T-helper 9 cell (primary cell): Measurements from ENCODE around the gene SELENOS.
A peak's percentile ranks its signal among the peaks of the same experiment; 100 is the strongest.

ENCODE experiments used
- DNase-seq: peaks from one replicate; pipeline ENCODE4 v3.0.0-alpha.2; 2020
- total RNA-seq, 2 donors: gene quantifications; one replicate each; lab custom pipeline; 2026; lab: John Stamatoyannopoulos, UW

Gene SELENOS
- 41.1 to 49.5 reads per million in 2 donors for total RNA-seq

- peak; percentile 91 for DNase-seq
These were observed at the start of gene SELENOS for GRCh38 chr15:101277038-101277822. Gene SELENOS (minus strand): TSS chr15:101277485. CDS start chr15:101277417, 68 bp downstream.

GRCh38 chr15:101326462-101327146 lies 49.3 kb upstream of the SELENOS start:
- DNase-seq, result no peak

- no peak for DNase-seq
These were observed 48.7 kb upstream of the SELENOS start for GRCh38 chr15:101326026-101326315.

GRCh38 chr15:101325263-101326025 lies 48.2 kb upstream of the SELENOS start:
- no peak for DNase-seq

GRCh38 chr15:101324524-101325177 lies 47.4 kb upstream of the SELENOS start:
- no peak for DNase-seq

GRCh38 chr15:101323793-101324523 lies 46.7 kb upstream of the SELENOS start:
- no peak for DNase-seq

GRCh38 chr15:101322854-101323477 lies 45.7 kb upstream of the SELENOS start:
- no peak for DNase-seq

- no peak for DNase-seq
These were observed 44.9 kb upstream of the SELENOS start for GRCh38 chr15:101322016-101322695.

GRCh38 chr15:101320501-101321052 lies 43.3 kb upstream of the SELENOS start:
- DNase-seq, result peak; percentile 25

GRCh38 chr15:101318839-101319238 lies 41.6 kb upstream of the SELENOS start:
- DNase-seq, result no peak

- DNase-seq, result no peak
These were observed 41.0 kb upstream of the SELENOS start for GRCh38 chr15:101318147-101318819.

GRCh38 chr15:101317336-101317872 lies 40.1 kb upstream of the SELENOS start:
- no peak for DNase-seq

GRCh38 chr15:101316529-101316928 lies 39.2 kb upstream of the SELENOS start:
- no peak for DNase-seq

- no peak for DNase-seq
These were observed 38.5 kb upstream of the SELENOS start for GRCh38 chr15:101315736-101316135.

GRCh38 chr15:101314336-101315125 lies 37.2 kb upstream of the SELENOS start:
- DNase-seq, result no peak

- no peak for DNase-seq
These were observed 35.9 kb upstream of the SELENOS start for GRCh38 chr15:101313041-101313761.

- no peak for DNase-seq
These were observed 33.2 kb upstream of the SELENOS start for GRCh38 chr15:101310508-101310907.

- no peak for DNase-seq
These were observed 32.8 kb upstream of the SELENOS start for GRCh38 chr15:101310161-101310480.
